GM12872 (cell line): ENCODE data around the gene SMARCE1.

Source experiments
- CTCF ChIP-seq: IDR thresholded peaks from 3 replicates; pipeline ENCODE4 v1.5.1; 2011; ENCODE audit warnings: low read depth, mild to moderate bottlenecking, low read length, moderate library complexity; ENCODE audit not compliant: insufficient read depth

SMARCE1 gene

GRCh38 chr17:40590742-40591141 lies 56.9 kb downstream of the SMARCE1 start:
- TF ChIP-seq CTCF = no peak

- no peak for TF ChIP-seq CTCF
Measured at GRCh38 chr17:40588552-40588951, 59.1 kb downstream of the SMARCE1 start.

GRCh38 chr17:40582328-40582901 lies 65.2 kb downstream of the SMARCE1 start:
- no peak for TF ChIP-seq CTCF

GRCh38 chr17:40580140-40580539 lies 67.5 kb downstream of the SMARCE1 start:
- no peak for TF ChIP-seq CTCF

GRCh38 chr17:40579471-40579870 lies 68.1 kb downstream of the SMARCE1 start:
- TF ChIP-seq CTCF = no peak

GRCh38 chr17:40577611-40578065 lies 70.0 kb downstream of the SMARCE1 start:
- TF ChIP-seq CTCF = no peak

GRCh38 chr17:40576113-40576740 lies 71.4 kb downstream of the SMARCE1 start:
- TF ChIP-seq CTCF = no peak
